K562 (cell line): ENCODE data around the gene ARFGAP1. TPM values are rescaled to one million over a fixed set of nuclear protein-coding genes. Genes with fewer than 3 reads are reported as not detected.

Experiments used
- ATAC-seq: fragments of 200-7000 bp; cut with Tn5 transposase; 3 replicates; pipeline ENCODE4 v1.9.1; 2020; ENCODE audit warnings: moderate library complexity
- BruUV-seq: library from RNA; stranded (reverse); fragments of 400-500 nt; replicated peaks from 2 replicates; lab custom pipeline; 2021; lab: Mats Ljungman, UMichigan
- CTCF ChIA-PET: fragments of 300-600 bp; formaldehyde crosslinking; extraction: SDS; loops from one replicate; lab custom pipeline; 2021; ENCODE audit warnings: low intra/inter-chr PET ratio; lab: Yijun Ruan, JAX
- POLR2A ChIA-PET: fragments of 300-600, 350-650 bp; sonication (Branson Sonifier 250); formaldehyde crosslinking; extraction: SDS; loops from one replicate; lab custom pipeline; 2021; ENCODE audit warnings: antibody characterized with exemption, inconsistent platforms; lab: Yijun Ruan, JAX
- DNase-seq, 4 experiments: peaks; one replicate each; pipeline versions ENCODE4 v3.0.0 to v3.0.0-alpha.2; 2011 to 2018; ENCODE audit warnings: low spot score in 3 of 4, mixed read lengths in 3 of 4; ENCODE audit errors: extremely low read depth in 1 of 4
- FAIRE-seq: peaks from 2 replicates; lab custom pipeline; 2011; peaks lifted over from hg19 to GRCh38; lab: Jason Lieb, UNC
- H2AFZ ChIP-seq: 2 replicates; pipeline ENCODE4 v1.6.0; 2011; ENCODE audit warnings: low read depth, low read length, control low read depth, inconsistent platforms
- H3K27ac ChIP-seq: fragments of 200-600 bp; 3 replicates; pipeline ENCODE4 v1.8.0; 2011; ENCODE audit warnings: low read depth, mild to moderate bottlenecking, control low read depth, inconsistent platforms, low read length, moderate library complexity, mixed read lengths; ENCODE audit errors: extremely low read depth
- H3K27me3 ChIP-seq, 2 experiments: fragments of 300-600 bp in 1 of 2; 2 replicates in 1 of 2; 3 replicates in 1 of 2; pipeline versions ENCODE4 v1.6.0 to v1.8.0; 2011; ENCODE audit warnings: inconsistent platforms in 2 of 2, low read length in 2 of 2, mild to moderate bottlenecking in 1 of 2, mixed read lengths in 1 of 2, moderate library complexity in 1 of 2; ENCODE audit not compliant: control insufficient read depth in 2 of 2, insufficient read depth in 2 of 2
- H3K36me3 ChIP-seq: fragments of 300-600 bp; 3 replicates; pipeline ENCODE4 v1.8.0; 2011; ENCODE audit warnings: mild to moderate bottlenecking, low read length, inconsistent platforms; ENCODE audit not compliant: control insufficient read depth, insufficient read depth
- H3K4me1 ChIP-seq, 2 experiments: fragments of 200-600 bp in 1 of 2; replicated peaks in 1 of 2; 2 replicates in 1 of 2; 3 replicates in 1 of 2; pipeline versions ENCODE4 v1.5.1 to v1.8.0; 2011; ENCODE audit warnings: inconsistent platforms in 2 of 2, low read length in 2 of 2, mild to moderate bottlenecking in 1 of 2, mixed read lengths in 1 of 2, moderate library complexity in 1 of 2; ENCODE audit not compliant: control insufficient read depth in 2 of 2, insufficient read depth in 2 of 2
- H3K4me2 ChIP-seq: 2 replicates; pipeline ENCODE4 v1.6.1; 2011; ENCODE audit warnings: low read length, control low read depth, inconsistent platforms, mixed read lengths; ENCODE audit not compliant: insufficient read depth
- H3K4me3 ChIP-seq: fragments of 200-600 bp; sonication (generic), shearing (Covaris generic); 2 replicates; pipeline ENCODE4 v1.5.1; 2016; ENCODE audit warnings: control low read depth, inconsistent platforms
- H3K79me2 ChIP-seq: fragments of 200-600 bp; 3 replicates; pipeline ENCODE4 v1.8.0; 2011; ENCODE audit warnings: low read length, inconsistent platforms; ENCODE audit not compliant: control insufficient read depth, insufficient read depth
- H3K9ac ChIP-seq, 2 experiments: 2 replicates each; pipeline versions ENCODE4 v1.6.0 to v1.6.1; 2011; ENCODE audit warnings: low read depth in 2 of 2, low read length in 2 of 2, control low read depth in 1 of 2, inconsistent platforms in 1 of 2, mild to moderate bottlenecking in 1 of 2, mixed read lengths in 1 of 2; ENCODE audit not compliant: insufficient read depth in 1 of 2
- H3K9me1 ChIP-seq: one replicate; pipeline ENCODE4 v1.6.0; 2011; ENCODE audit warnings: inconsistent platforms, mild to moderate bottlenecking, low read length, moderate library complexity; ENCODE audit not compliant: control insufficient read depth, insufficient read depth
- H3K9me3 ChIP-seq: replicated peaks from 2 replicates; pipeline ENCODE4 v1.5.1; 2011; ENCODE audit warnings: low read depth, low read length, inconsistent platforms; ENCODE audit not compliant: control insufficient read depth, insufficient read depth
- H4K20me1 ChIP-seq: replicated peaks from 2 replicates; pipeline ENCODE4 v1.6.1; 2011; ENCODE audit warnings: low read length, inconsistent platforms, mixed read lengths; ENCODE audit not compliant: control insufficient read depth, insufficient read depth
- ATF7 ChIP-seq: fragments of 450-650 bp; IDR thresholded peaks from 2 replicates; pipeline ENCODE4 v1.7.1; 2014; ENCODE audit warnings: mild to moderate bottlenecking, moderate library complexity
- CHD7 ChIP-seq: fragments of 200-600 bp; sonication (generic); IDR thresholded peaks from one replicate; pipeline ENCODE4 v1.6.1; 2012; ENCODE audit warnings: mild to moderate bottlenecking, low read depth, low read length, inconsistent platforms
- FIP1L1 ChIP-seq: fragments of 200-400 bp; formaldehyde crosslinking; IDR thresholded peaks from 2 replicates; pipeline ENCODE4 v1.6.1; 2018; ENCODE audit warnings: mild to moderate bottlenecking, low read depth, low read length; ENCODE audit not compliant: poor library complexity, severe bottlenecking
- GTF2B ChIP-seq: IDR thresholded peaks from 2 replicates; pipeline ENCODE4 v1.6.1; 2011; ENCODE audit not compliant: insufficient read length; ENCODE audit errors: extremely low read depth
- PCBP2 ChIP-seq: fragments of 200-400 bp; formaldehyde crosslinking; IDR thresholded peaks from 2 replicates; pipeline ENCODE4 v1.6.1; 2018; ENCODE audit warnings: low read length, low read depth, mild to moderate bottlenecking, moderate library complexity; ENCODE audit not compliant: poor library complexity, severe bottlenecking
- SMC3 ChIP-seq: conservative IDR thresholded peaks from 2 replicates; pipeline ENCODE4 v1.6.1; 2011; ENCODE audit warnings: low read depth, low read length, improper control_type of control experiment; ENCODE audit not compliant: insufficient read depth
- SP2 ChIP-seq: IDR thresholded peaks from 2 replicates; pipeline ENCODE4 v1.6.1; 2011; ENCODE audit warnings: mild to moderate bottlenecking, low read depth, low read length, moderate library complexity; ENCODE audit not compliant: poor library complexity, severe bottlenecking; ENCODE audit errors: extremely low read depth
- ZNF780A ChIP-seq: fragments of 250-450 bp; sonication (Bioruptor Pico); IDR thresholded peaks from 2 replicates; pipeline ENCODE4 v1.5.0; 2021; ENCODE audit warnings: mild to moderate bottlenecking
- WGBS: fragments of 100-300 bp; shearing (Covaris generic); methylation state at CpG from one replicate; pipeline ENCODE4 v1.1.6; 2016; ENCODE audit warnings: low coverage, mixed read lengths; ENCODE audit not compliant: insufficient coverage; ENCODE audit errors: missing lambda C conversion rate; 5-methylcytosine and 5-hydroxymethylcytosine counted together
- in situ Hi-C: fragments of 300-500 bp; cut with MboI; formaldehyde crosslinking; loops from 4 replicates; pipeline ENCODE4 v1.15.0; 2018; ENCODE audit warnings: inconsistent platforms, mixed read lengths
- intact Hi-C: fragments of 100-400 bp; cut with micrococcal nuclease; formaldehyde crosslinking; loops from 2 replicates; pipeline ENCODE4 v1.14.2; 2022
- polyA plus RNA-seq, 8 experiments: library from polyadenylated mRNA; depleted of rRNA in 4 of 8; stranded (reverse) in 5 of 8; unstranded in 3 of 8; fragments of >200 nt; fragmentation: Nextera tagmentation in 2 of 8; fragmentation: Illumina TruSeq in 1 of 8; extraction: Ambion mirVana in 2 of 8; extraction: Trizol in 1 of 8; gene quantifications; 2 replicates each; pipeline versions ENCODE4 v1.2.1 to v1.2.3, GENCODE V29; 2011 to 2014; ENCODE audit warnings: inconsistent platforms in 1 of 8, missing spikeins in 1 of 8
- total RNA-seq, 7 experiments: library from RNA; depleted of rRNA in 6 of 7; stranded (reverse); fragments of >200 nt in 6 of 7; fragmentation: Illumina TruSeq in 2 of 7; extraction: Trizol in 2 of 7; gene quantifications; 2 replicates each; pipeline versions ENCODE4 v1.2.1 to v1.2.3, GENCODE V29; 2011 to 2021; ENCODE audit warnings: low replicate concordance in 1 of 7

Gene ARFGAP1
- total and polyA plus RNA-seq, 9 of the 15 experiments (the other 6 are each of a cell fraction or from before 2014, with no cell fraction given), result 0.53 to 102 (median 33.5) TPM

GRCh38 chr20:63330084-63330760 is 57.6 kb downstream of the ARFGAP1 start:
- ATAC-seq (no peak), FAIRE-seq (no peak), DNase-seq (no peak)
- Histone ChIP-seq H3K27me3 (peaks cover 0 to 9% of the 10 kb centered on the region in 2 experiments; a peak in 2 of 5 replicates), H2AFZ (no peak overlapping the region), H3K9me1 (no peaks in the 10 kb centered on the region), H3K4me1 (peaks cover 0 to 24% of the 10 kb centered on the region in 2 experiments; a peak in 1 of 5 replicates), H3K27ac (no peak overlapping the region), H3K4me3 (no peak overlapping the region), H3K36me3 (no peaks in the 10 kb centered on the region), H3K79me2 (no peaks in the 10 kb centered on the region), H4K20me1 (no peaks in the 10 kb centered on the region), H3K9me3 (peaks cover 5% of the 10 kb centered on the region; the same call in 1 of the 2 replicates), H3K9ac (no peak overlapping the region), H3K4me2 (no peak overlapping the region)
- WGBS, result 9% methylated on average over 16 of the region's 20 CpGs
- ChIA-PET CTCF (no interaction called here), POLR2A (interaction anchor here (0.6 to 1.2 kb wide), 2 partner anchors 13 to 65 kb away, joined by 3 to 5 read pairs; no protein-coding TSS in a partner anchor)
- BruUV-seq, result no TSS peak
- in situ Hi-C loops, result no loop called here
- TF ChIP-seq ATF7 (no peak), GTF2B (no peak), CHD7 (no peak), SMC3 (no peak), FIP1L1 (no peak), SP2 (no peak), ZNF780A (CRISPR knock-in tag) (no peak), PCBP2 (no peak)
- intact Hi-C loops, result no loop called here
